ENCODE measurements around the gene MRPL12. TPM values are rescaled to one million over a fixed set of nuclear protein-coding genes. Genes with fewer than 3 reads are reported as not detected.

MRPL12 gene
- total RNA-seq: 106 TPM in 2 replicates
- long read RNA-seq, transcript MRPL12-201 (5 exons, 1,028 nt): major isoform, 11 of 11 reads
- long read RNA-seq, partial matches to known transcripts: 0 of 11 reads
- long read RNA-seq, other reads (novel, unspliced or antisense): 0 of 11 reads

GRCh38 chr17:81702934-81703746, at the start of gene MRPL12:
Gene MRPL12, plus strand, starts transcription at chr17:81703367. Its CDS starts 135 bp downstream, at chr17:81703502.
- TF ChIP-seq, protein P1, sequence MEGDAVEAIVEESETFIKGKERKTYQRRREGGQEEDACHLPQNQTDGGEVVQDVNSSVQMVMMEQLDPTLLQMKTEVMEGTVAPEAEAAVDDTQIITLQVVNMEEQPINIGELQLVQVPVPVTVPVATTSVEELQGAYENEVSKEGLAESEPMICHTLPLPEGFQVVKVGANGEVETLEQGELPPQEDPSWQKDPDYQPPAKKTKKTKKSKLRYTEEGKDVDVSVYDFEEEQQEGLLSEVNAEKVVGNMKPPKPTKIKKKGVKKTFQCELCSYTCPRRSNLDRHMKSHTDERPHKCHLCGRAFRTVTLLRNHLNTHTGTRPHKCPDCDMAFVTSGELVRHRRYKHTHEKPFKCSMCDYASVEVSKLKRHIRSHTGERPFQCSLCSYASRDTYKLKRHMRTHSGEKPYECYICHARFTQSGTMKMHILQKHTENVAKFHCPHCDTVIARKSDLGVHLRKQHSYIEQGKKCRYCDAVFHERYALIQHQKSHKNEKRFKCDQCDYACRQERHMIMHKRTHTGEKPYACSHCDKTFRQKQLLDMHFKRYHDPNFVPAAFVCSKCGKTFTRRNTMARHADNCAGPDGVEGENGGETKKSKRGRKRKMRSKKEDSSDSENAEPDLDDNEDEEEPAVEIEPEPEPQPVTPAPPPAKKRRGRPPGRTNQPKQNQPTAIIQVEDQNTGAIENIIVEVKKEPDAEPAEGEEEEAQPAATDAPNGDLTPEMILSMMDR (conservative IDR thresholded peaks at IDR 0.05): peak; percentile 45
- DNase-seq (ENCODE audit: low read depth, low spot score): peak; percentile 93
- H3K27me3 Mint-ChIP-seq (ENCODE audit: low read depth): no peaks in the 10 kb centered on the region
- peaks cover 13% of the 10 kb centered on the region for H3K36me3 Mint-ChIP-seq (ENCODE audit: low read depth)
- peaks cover 6% of the 10 kb centered on the region for H3K4me1 Mint-ChIP-seq
- no peaks in the 10 kb centered on the region for H3K9me3 Mint-ChIP-seq
- peak within 1 kb of the TSS; percentile 96 for H3K27ac Mint-ChIP-seq (ENCODE audit: unreplicated experiment)
- H3K4me3 Mint-ChIP-seq: peak within 1 kb of the TSS; percentile 96

DNA sequence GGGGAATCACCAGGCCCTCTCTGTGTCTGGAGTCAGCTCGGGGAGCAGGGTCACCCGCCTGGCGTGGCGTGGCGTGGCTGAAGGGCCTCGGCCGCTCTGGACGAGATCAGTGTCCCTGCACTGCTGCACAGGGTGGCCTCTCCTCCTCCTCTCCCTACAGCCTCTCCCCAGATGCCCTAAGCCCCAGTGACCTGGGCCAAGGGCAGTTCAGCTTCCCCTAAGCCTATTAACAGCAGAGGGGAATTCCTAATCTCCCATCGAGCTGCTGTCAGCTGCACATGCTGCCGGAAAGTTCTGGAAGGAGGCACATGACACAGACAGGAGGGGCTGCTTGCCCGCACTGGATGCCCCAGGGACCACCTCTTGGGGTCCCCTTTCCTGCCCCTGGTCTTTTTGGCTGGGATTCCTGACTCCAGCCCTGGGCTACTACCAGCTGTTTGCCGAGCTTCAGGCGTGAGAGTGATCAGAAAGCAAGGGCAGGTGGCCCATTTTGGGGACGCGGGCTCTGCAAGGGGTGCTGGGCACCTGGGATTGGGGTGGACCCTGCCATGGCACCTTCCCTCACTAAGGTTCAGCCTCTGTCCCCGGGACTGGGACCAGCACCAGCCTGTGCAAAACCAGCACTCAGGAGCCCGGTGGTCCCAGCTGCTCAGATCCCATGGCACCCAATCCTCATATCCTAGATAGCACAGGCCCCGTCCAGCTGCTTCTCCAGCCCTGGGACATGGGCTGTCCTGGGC, 47.6 kb upstream of the MRPL12 start:
- no peaks in the 10 kb centered on the region for H3K27me3 Mint-ChIP-seq (ENCODE audit: low read depth)
- H3K4me1 Mint-ChIP-seq: peaks cover 11% of the 10 kb centered on the region
- H3K9me3 Mint-ChIP-seq: no peaks in the 10 kb centered on the region
- no peaks in the 10 kb centered on the region for H3K36me3 Mint-ChIP-seq (ENCODE audit: low read depth)
- H3K27ac Mint-ChIP-seq (ENCODE audit: unreplicated experiment): no peak overlapping the region
- TF ChIP-seq, protein P1 (conservative IDR thresholded peaks at IDR 0.05): no peak
- no peak overlapping the region for H3K4me3 Mint-ChIP-seq
- DNase-seq (ENCODE audit: low read depth, low spot score): no peak

- peaks cover 11% of the 10 kb centered on the region for H3K4me1 Mint-ChIP-seq
Observed at GRCh38 chr17:81656118-81656743, 46.9 kb upstream of the MRPL12 start, which contains the start of gene PDE6G. Gene PDE6G, minus strand, starts transcription at chr17:81656542. Its CDS starts 3,237 bp downstream, at chr17:81653305.

GRCh38 chr17:81656835-81657234, 46.3 kb upstream of the MRPL12 start:
- Mint-ChIP-seq H3K4me3 (no peak overlapping the region), H3K4me1 (peaks cover 8% of the 10 kb centered on the region), H3K27ac (ENCODE audit: unreplicated experiment) (no peak overlapping the region), H3K9me3 (no peaks in the 10 kb centered on the region), H3K36me3 (ENCODE audit: low read depth) (no peaks in the 10 kb centered on the region), H3K27me3 (ENCODE audit: low read depth) (no peaks in the 10 kb centered on the region)
- TF ChIP-seq, protein P1 (conservative IDR thresholded peaks at IDR 0.05): no peak
- DNase-seq (ENCODE audit: low read depth, low spot score): no peak

More at GRCh38 chr17:81656118-81656743, 46.9 kb upstream of the MRPL12 start, which contains the start of gene PDE6G:
- H3K36me3 Mint-ChIP-seq (ENCODE audit: low read depth): no peaks in the 10 kb centered on the region
- DNase-seq (ENCODE audit: low read depth, low spot score): no peak
- TF ChIP-seq, protein P1 (conservative IDR thresholded peaks at IDR 0.05): no peak
- H3K27ac Mint-ChIP-seq (ENCODE audit: unreplicated experiment): no peak within 1 kb of the TSS
- no peaks in the 10 kb centered on the region for H3K27me3 Mint-ChIP-seq (ENCODE audit: low read depth)
- H3K9me3 Mint-ChIP-seq: no peaks in the 10 kb centered on the region
- H3K4me3 Mint-ChIP-seq: no peak within 1 kb of the TSS

- no peak for DNase-seq (ENCODE audit: low read depth, low spot score)
- H3K27me3 Mint-ChIP-seq (ENCODE audit: low read depth): no peaks in the 10 kb centered on the region
- no peaks in the 10 kb centered on the region for H3K4me1 Mint-ChIP-seq
- TF ChIP-seq, protein P1 (conservative IDR thresholded peaks at IDR 0.05): no peak
- no peaks in the 10 kb centered on the region for H3K36me3 Mint-ChIP-seq (ENCODE audit: low read depth)
- no peaks in the 10 kb centered on the region for H3K9me3 Mint-ChIP-seq
- no peak overlapping the region for H3K4me3 Mint-ChIP-seq
- H3K27ac Mint-ChIP-seq (ENCODE audit: unreplicated experiment): no peak overlapping the region
Observed at GRCh38 chr17:81659038-81659437, 44.1 kb upstream of the MRPL12 start.
